B cell (primary cell): Measurements from ENCODE around the gene TUBGCP2. TPM values are rescaled to one million over a fixed set of nuclear protein-coding genes. Genes with fewer than 3 reads are reported as not detected.

Experiments
- ATAC-seq: fragments of 200-7000 bp; cut with Tn5 transposase; one replicate; pipeline ENCODE4 v1.10.0; 2021; ENCODE audit warnings: low read depth, mild to moderate bottlenecking, moderate number of reproducible peaks, moderate library complexity
- CTCF ChIA-PET: fragments of 350-600 bp; sonication (Branson Sonifier 250); formaldehyde crosslinking; loops from one replicate; lab custom pipeline; 2021; ENCODE audit warnings: antibody characterized with exemption, inconsistent platforms; lab: Charles Lee
- POLR2A ChIA-PET: fragments of 350-600 bp; sonication (Branson Sonifier 250); formaldehyde crosslinking; loops from one replicate; lab custom pipeline; 2021; ENCODE audit warnings: antibody characterized with exemption; lab: Charles Lee
- DNase-seq: peaks from one replicate; pipeline ENCODE4 v3.0.0; 2013
- H2AFZ ChIP-seq: 2 replicates; pipeline ENCODE4 v1.6.1; 2012; ENCODE audit warnings: mild to moderate bottlenecking, low read depth, low read length; ENCODE audit not compliant: insufficient read depth, poor library complexity, severe bottlenecking
- H3K27ac ChIP-seq, 2 donors: 1 replicate in 1 of 2; 2 replicates in 1 of 2; pipeline ENCODE4 v1.5.1; 2012 to 2013; ENCODE audit warnings: low read length in 2 of 2, mild to moderate bottlenecking in 2 of 2, moderate library complexity in 1 of 2
- H3K27me3 ChIP-seq, 4 experiments: fragments of 200-600 bp in 1 of 4; sonication (generic) in 1 of 4; replicated peaks in 1 of 4; 1 replicate in 2 of 4; 2 replicates in 2 of 4; pipeline versions ENCODE4 v1.6.1 to v1.7.0; 2013 to 2016; ENCODE audit warnings: low read length in 3 of 4, mild to moderate bottlenecking in 2 of 4, mixed read lengths in 1 of 4, moderate library complexity in 1 of 4; ENCODE audit not compliant: insufficient read depth in 4 of 4, control insufficient read depth in 3 of 4; ENCODE audit errors: control extremely low read depth in 1 of 4
- H3K36me3 ChIP-seq, 2 experiments: replicated peaks in 1 of 2; 1 replicate in 1 of 2; 2 replicates in 1 of 2; pipeline versions ENCODE4 v1.6.1 to v1.7.1; 2013; ENCODE audit warnings: low read length in 1 of 2; ENCODE audit not compliant: insufficient read depth in 2 of 2, control insufficient read depth in 1 of 2; ENCODE audit errors: control extremely low read depth in 1 of 2, extremely low read depth in 1 of 2
- H3K4me1 ChIP-seq, 2 donors: fragments of 200-600 bp in 1 of 2; sonication (generic) in 1 of 2; 1 replicate in 1 of 2; 2 replicates in 1 of 2; pipeline versions ENCODE4 v1.5.1 to v1.6.1; 2013 to 2017; ENCODE audit warnings: low read length in 2 of 2; ENCODE audit not compliant: control insufficient read depth in 2 of 2, insufficient read depth in 2 of 2
- H3K4me2 ChIP-seq: replicated peaks from 2 replicates; pipeline ENCODE3; 2012; ENCODE audit warnings: mild to moderate bottlenecking, low read depth, low read length; ENCODE audit not compliant: poor library complexity, severe bottlenecking
- H3K4me3 ChIP-seq, 5 experiments: fragments of 200-600 bp in 1 of 5; sonication (generic) in 1 of 5; 1 replicate in 3 of 5; 2 replicates in 2 of 5; pipeline versions ENCODE4 v1.5.1 to v1.7.0; 2011 to 2016; ENCODE audit warnings: low read length in 4 of 5, mild to moderate bottlenecking in 4 of 5, low read depth in 2 of 5, control low read depth in 1 of 5, moderate library complexity in 1 of 5; ENCODE audit not compliant: insufficient read depth in 1 of 5; ENCODE audit errors: control extremely low read depth in 1 of 5, extremely low read depth in 1 of 5
- H3K79me2 ChIP-seq: fragments of 200-600 bp; sonication (generic); one replicate; pipeline ENCODE4 v1.6.0; 2016; ENCODE audit warnings: low read length; ENCODE audit not compliant: control insufficient read depth, insufficient read depth
- H3K9ac ChIP-seq: fragments of 200-600 bp; sonication (generic); 2 replicates; pipeline ENCODE4 v1.6.1; 2017; ENCODE audit warnings: mild to moderate bottlenecking, low read length, moderate library complexity
- H3K9me3 ChIP-seq, 3 donors: one replicate each; pipeline versions ENCODE4 v1.6.1 to v1.7.1; 2013; ENCODE audit warnings: low read length in 2 of 3; ENCODE audit not compliant: control insufficient read depth in 2 of 3, insufficient read depth in 1 of 3; ENCODE audit errors: control extremely low read depth in 1 of 3
- H4K20me1 ChIP-seq: 2 replicates; pipeline ENCODE4 v1.6.0; 2012; ENCODE audit warnings: mild to moderate bottlenecking, low read length; ENCODE audit not compliant: insufficient read depth, control insufficient read depth, poor library complexity, severe bottlenecking
- H3K27ac Mint-ChIP-seq: one replicate; pipeline ENCODE4 v1.8.0; 2021; ENCODE audit warnings: mixed read lengths
- H3K27me3 Mint-ChIP-seq: one replicate; pipeline ENCODE4 v1.8.0; 2021; ENCODE audit warnings: mixed read lengths
- H3K4me1 Mint-ChIP-seq: one replicate; pipeline ENCODE4 v1.8.0; 2021; ENCODE audit warnings: mixed read lengths
- H3K4me3 Mint-ChIP-seq: one replicate; pipeline ENCODE4 v1.8.0; 2021; ENCODE audit warnings: mixed read lengths
- H3K9me3 Mint-ChIP-seq: one replicate; pipeline ENCODE4 v1.8.0; 2022; ENCODE audit warnings: mixed read lengths; ENCODE audit not compliant: insufficient read depth
- EZH2 ChIP-seq: IDR thresholded peaks from 2 replicates; pipeline ENCODE4 v1.6.1; 2012; ENCODE audit warnings: borderline replicate concordance, low read depth, mild to moderate bottlenecking, moderate library complexity, low read length; ENCODE audit not compliant: insufficient read depth, poor library complexity, severe bottlenecking
- WGBS: methylation state at CpG from one replicate; pipeline ENCODE4 v1.1.5; 2013; ENCODE audit warnings: missing lambda C conversion rate; ENCODE audit not compliant: insufficient coverage; 5-methylcytosine and 5-hydroxymethylcytosine counted together
- intact Hi-C: fragments of 100-400 bp; cut with micrococcal nuclease; formaldehyde crosslinking; loops from one replicate; pipeline ENCODE4 v1.10.0; 2022
- polyA plus RNA-seq: library from polyadenylated mRNA; depleted of rRNA; stranded (reverse); fragments of >200 nt; gene quantifications from 2 replicates; pipeline ENCODE4 v1.2.3, GENCODE V29; 2012
- total RNA-seq, 2 donors: library from RNA; stranded (reverse); fragments of 120-200 nt in 1 of 2; gene quantifications; 1 replicate in 1 of 2; 2 replicates in 1 of 2; pipeline versions ENCODE4 v1.2.3 to v1.2.4, GENCODE V29; 2013 to 2022
- TF ChIP-seq, protein P1 (sequence below): fragments of 200-600 bp; IDR thresholded peaks from one replicate; pipeline ENCODE4 v1.8.0; 2022; ENCODE audit warnings: antibody characterized with exemption, mild to moderate bottlenecking

The TUBGCP2 gene
- total and polyA plus RNA-seq, 2 donors (not counting 1 experiment from before 2014, with no cell fraction given): 50.3 to 90.3 TPM

GRCh38 chr10:133349160-133349568 is 40.5 kb upstream of the TUBGCP2 start:
- Histone ChIP-seq H3K36me3 (no peaks in the 10 kb centered on the region), H3K27me3 (peaks cover 0 to 24% (median 8%) of the 10 kb centered on the region in 4 experiments), H3K4me2 (no peak overlapping the region), H3K79me2 (no peaks in the 10 kb centered on the region), H3K9ac (no peak overlapping the region), H2AFZ (no peak overlapping the region), H4K20me1 (no peaks in the 10 kb centered on the region), H3K4me1 (peaks cover 0 to 3% of the 10 kb centered on the region in 2 donors), H3K9me3 (peaks cover 0 to 15% (median 0%) of the 10 kb centered on the region in 3 donors), H3K4me3 (no peak overlapping the region), H3K27ac (no peak overlapping the region)
- ChIA-PET CTCF (no interaction called here), POLR2A (no interaction called here)
- Mint-ChIP-seq H3K27me3 (peaks cover 21% of the 10 kb centered on the region), H3K4me1 (peaks cover 10% of the 10 kb centered on the region), H3K9me3 (no peaks in the 10 kb centered on the region), H3K27ac (no peak overlapping the region), H3K4me3 (no peak overlapping the region)
- ATAC-seq: no peak
- 91% methylated on average over 8 of the region's 8 CpGs for WGBS
- no peak for DNase-seq
- TF ChIP-seq, protein P1, sequence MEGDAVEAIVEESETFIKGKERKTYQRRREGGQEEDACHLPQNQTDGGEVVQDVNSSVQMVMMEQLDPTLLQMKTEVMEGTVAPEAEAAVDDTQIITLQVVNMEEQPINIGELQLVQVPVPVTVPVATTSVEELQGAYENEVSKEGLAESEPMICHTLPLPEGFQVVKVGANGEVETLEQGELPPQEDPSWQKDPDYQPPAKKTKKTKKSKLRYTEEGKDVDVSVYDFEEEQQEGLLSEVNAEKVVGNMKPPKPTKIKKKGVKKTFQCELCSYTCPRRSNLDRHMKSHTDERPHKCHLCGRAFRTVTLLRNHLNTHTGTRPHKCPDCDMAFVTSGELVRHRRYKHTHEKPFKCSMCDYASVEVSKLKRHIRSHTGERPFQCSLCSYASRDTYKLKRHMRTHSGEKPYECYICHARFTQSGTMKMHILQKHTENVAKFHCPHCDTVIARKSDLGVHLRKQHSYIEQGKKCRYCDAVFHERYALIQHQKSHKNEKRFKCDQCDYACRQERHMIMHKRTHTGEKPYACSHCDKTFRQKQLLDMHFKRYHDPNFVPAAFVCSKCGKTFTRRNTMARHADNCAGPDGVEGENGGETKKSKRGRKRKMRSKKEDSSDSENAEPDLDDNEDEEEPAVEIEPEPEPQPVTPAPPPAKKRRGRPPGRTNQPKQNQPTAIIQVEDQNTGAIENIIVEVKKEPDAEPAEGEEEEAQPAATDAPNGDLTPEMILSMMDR: no peak
- TF ChIP-seq EZH2: no peak
- intact Hi-C loops: no loop called here

- CTCF ChIA-PET: interaction anchor here (1.1 kb wide), 1 partner anchor 18 kb away, joined by 5 read pairs; no protein-coding TSS in a partner anchor
- H3K27me3 ChIP-seq: peaks cover 0 to 33% (median 13%) of the 10 kb centered on the region in 4 experiments
- ATAC-seq (no peak), DNase-seq (no peak)
- H2AFZ ChIP-seq: no peak overlapping the region
- H4K20me1 ChIP-seq: no peaks in the 10 kb centered on the region
- H3K27ac ChIP-seq: no peak overlapping the region
- no peaks in the 10 kb centered on the region for H3K79me2 ChIP-seq
- peaks cover 0 to 21% (median 0%) of the 10 kb centered on the region in 3 donors for H3K9me3 ChIP-seq
- H3K4me2 ChIP-seq: no peak overlapping the region
- H3K4me3 Mint-ChIP-seq: no peak overlapping the region
- intact Hi-C loops: no loop called here
- TF ChIP-seq EZH2: no peak
- TF ChIP-seq, protein P1: no peak
- no peaks in the 10 kb centered on the region for H3K9me3 Mint-ChIP-seq
- H3K27ac Mint-ChIP-seq: no peak overlapping the region
- H3K27me3 Mint-ChIP-seq: peaks cover 29% of the 10 kb centered on the region
- H3K9ac ChIP-seq: no peak overlapping the region
- no peak overlapping the region for H3K4me3 ChIP-seq
- POLR2A ChIA-PET: no interaction called here
- H3K36me3 ChIP-seq: no peaks in the 10 kb centered on the region
- H3K4me1 ChIP-seq: peaks cover 0 to 3% of the 10 kb centered on the region in 2 donors
- H3K4me1 Mint-ChIP-seq: peaks cover 8% of the 10 kb centered on the region
- WGBS: 73% methylated on average over 12 of the region's 16 CpGs
Observed at GRCh38 chr10:133347710-133348517, 39.2 kb upstream of the TUBGCP2 start.
